Ramos (cell line): ENCODE results near the gene NOXRED1.

ENCODE experiments used
- in situ Hi-C: fragments of 300-500 bp; cut with MboI; formaldehyde crosslinking; loops from one replicate; pipeline ENCODE4 v1.14.3; 2022; ENCODE audit warnings: low sequenced_read_pairs; ENCODE audit not compliant: unreplicated experiment

Gene NOXRED1

DNA sequence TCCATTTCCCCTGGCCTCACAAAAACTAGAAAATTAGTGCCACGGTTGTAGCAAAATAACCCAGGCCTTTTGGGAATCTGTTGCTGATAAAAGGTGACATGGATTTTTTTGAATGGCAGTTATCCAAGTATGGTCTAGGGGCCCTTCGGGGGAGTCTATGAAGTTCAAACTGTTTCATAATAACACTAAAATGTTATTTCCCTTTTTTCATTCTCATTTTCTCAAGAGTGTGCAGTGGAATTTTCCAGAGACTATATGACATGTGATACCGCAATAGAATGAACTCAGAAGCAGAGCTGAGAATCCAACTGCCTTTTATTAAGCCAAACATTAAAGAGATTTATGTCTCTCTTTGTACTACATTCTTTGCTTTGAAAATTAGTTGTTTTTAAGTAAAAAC lies 75.6 kb downstream of the NOXRED1 start:
- in situ Hi-C loops, result no loop called here

DNA sequence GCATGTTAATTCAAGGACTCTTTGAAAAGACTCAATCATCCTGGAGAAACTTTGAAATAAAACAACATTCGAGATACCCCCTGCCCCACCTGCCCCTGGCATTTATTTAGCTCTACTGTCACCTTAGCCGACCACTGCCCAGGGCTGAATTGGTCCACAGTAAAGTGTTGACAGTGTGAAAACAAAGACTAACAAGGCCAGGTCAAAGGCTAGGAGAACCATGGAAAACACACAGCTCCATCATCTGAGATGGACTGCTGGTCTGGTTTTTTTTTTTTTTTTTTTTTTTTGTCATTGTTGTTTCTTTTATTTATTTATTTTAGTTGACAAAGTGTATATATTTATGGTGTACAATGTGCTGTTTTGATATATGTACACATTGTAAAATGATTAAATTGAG lies 76.8 kb downstream of the NOXRED1 start:
- in situ Hi-C loops, result no loop called here

DNA sequence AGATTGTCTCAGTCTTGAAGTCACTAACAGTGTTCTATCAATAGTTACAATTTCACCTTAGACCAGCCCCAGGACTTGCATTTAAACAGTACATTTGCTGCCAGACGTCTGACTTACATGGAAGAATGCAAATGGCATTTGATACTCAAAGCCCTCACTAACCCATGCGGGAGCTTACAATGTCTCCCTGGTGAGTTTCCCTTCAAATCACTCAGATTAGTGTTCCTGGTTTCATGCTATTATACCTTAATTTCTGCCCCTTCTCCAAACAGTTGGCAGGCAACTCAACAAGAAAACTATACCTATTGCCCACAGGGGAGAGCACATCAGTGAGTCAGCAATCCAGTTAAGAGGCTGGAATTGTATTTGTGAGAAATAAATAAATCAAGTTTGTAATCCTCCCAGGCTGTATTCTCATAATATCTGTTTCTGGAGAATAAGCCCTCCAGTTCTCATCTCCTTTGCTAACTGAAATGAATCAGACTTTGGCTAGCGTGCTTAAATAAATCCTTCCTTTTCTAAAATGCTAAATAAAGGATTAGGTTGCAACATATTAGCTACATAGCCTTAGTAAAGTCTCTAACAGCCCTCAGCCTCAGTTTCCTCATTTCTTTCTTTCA lies 78.8 kb downstream of the NOXRED1 start:
- in situ Hi-C loops, result no loop called here
